BLaER1 (cell line): ENCODE results near the gene AKAP8.
"Not testable (repeated sequence)": the region's sequence is repeated elsewhere in the genome, so short reads cannot be mapped to it uniquely, and the experiment has no call there.

Source experiments
- H3K27ac ChIP-seq: shearing (Covaris generic); formaldehyde crosslinking; 2 replicates; pipeline ENCODE4 v1.8.1; 2022
- H3K27me3 ChIP-seq: shearing (Covaris generic); formaldehyde crosslinking; 2 replicates; pipeline ENCODE4 v1.8.1; 2022
- H3K36me3 ChIP-seq: shearing (Covaris generic); formaldehyde crosslinking; 2 replicates; pipeline ENCODE4 v1.8.1; 2022
- H3K4me1 ChIP-seq: shearing (Covaris generic); formaldehyde crosslinking; 2 replicates; pipeline ENCODE4 v1.8.1; 2022
- H3K4me2 ChIP-seq: shearing (Covaris generic); formaldehyde crosslinking; 2 replicates; pipeline ENCODE4 v1.8.1; 2022
- H3K4me3 ChIP-seq: shearing (Covaris generic); formaldehyde crosslinking; 2 replicates; pipeline ENCODE4 v1.8.1; 2022
- H3K9ac ChIP-seq: shearing (Covaris generic); formaldehyde crosslinking; 2 replicates; pipeline ENCODE4 v1.8.1; 2022
- H3K9me3 ChIP-seq: shearing (Covaris generic); formaldehyde crosslinking; 2 replicates; pipeline ENCODE4 v1.8.1; 2022
- H4K20me1 ChIP-seq: shearing (Covaris generic); formaldehyde crosslinking; 2 replicates; pipeline ENCODE4 v1.8.1; 2022
- Cebpa-rat ChIP-seq: shearing (Covaris generic); IDR thresholded peaks from 2 replicates; pipeline ENCODE4 v1.8.1; 2022

AKAP8 gene

GRCh38 chr19:15422296-15423075 is 42.9 kb upstream of the AKAP8 start:
- Histone ChIP-seq H3K36me3 (peaks cover 73% of the 10 kb centered on the region), H3K9ac (peak overlapping the region; percentile 25; the same call in 1 of the 2 replicates), H3K27me3 (no peaks in the 10 kb centered on the region), H3K4me1 (peaks cover 29% of the 10 kb centered on the region), H3K4me3 (no peak overlapping the region), H3K9me3 (peaks cover 26% of the 10 kb centered on the region), H3K4me2 (peak overlapping the region; percentile 63), H4K20me1 (peaks cover 58% of the 10 kb centered on the region), H3K27ac (peak overlapping the region; percentile 70)
- TF ChIP-seq Cebpa-rat: no peak

DNA sequence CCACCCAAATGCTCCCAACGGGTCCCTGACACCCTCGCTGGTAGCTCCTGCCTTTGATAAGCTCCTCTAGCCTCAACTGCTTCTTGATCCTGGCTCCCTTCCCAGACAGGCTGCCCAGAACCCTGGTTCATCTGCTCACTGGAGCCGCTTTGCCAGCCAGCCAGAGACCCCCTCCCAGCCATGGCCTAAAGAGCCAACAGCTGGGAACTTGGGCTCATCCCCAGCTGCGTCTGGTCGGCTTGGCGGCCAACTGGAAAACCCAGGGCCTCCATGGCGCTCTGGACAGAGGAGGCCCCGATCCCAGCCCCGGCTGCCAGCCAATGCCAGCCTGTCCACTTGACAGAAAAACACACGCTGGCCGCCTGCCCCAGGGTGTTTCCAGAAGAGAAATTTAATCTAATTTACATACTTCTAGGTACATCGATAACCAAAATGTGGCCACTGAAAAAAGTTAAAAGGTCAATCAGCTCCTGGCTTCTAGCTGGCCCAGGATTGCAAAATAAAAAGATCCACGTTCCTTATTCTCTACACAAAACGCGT is 42.2 kb upstream of the AKAP8 start:
- peaks cover 26% of the 10 kb centered on the region for H3K9me3 ChIP-seq
- peaks cover 58% of the 10 kb centered on the region for H4K20me1 ChIP-seq
- H3K36me3 ChIP-seq: peaks cover 66% of the 10 kb centered on the region
- H3K4me3 ChIP-seq: no peak overlapping the region
- peak overlapping the region; percentile 63 for H3K4me2 ChIP-seq
- peak overlapping the region; percentile 25; the same call in 1 of the 2 replicates for H3K9ac ChIP-seq
- H3K27me3 ChIP-seq: no peaks in the 10 kb centered on the region
- peaks cover 36% of the 10 kb centered on the region for H3K4me1 ChIP-seq
- TF ChIP-seq Cebpa-rat: no peak
- peak overlapping the region; percentile 70; the same call in 1 of the 2 replicates for H3K27ac ChIP-seq

DNA sequence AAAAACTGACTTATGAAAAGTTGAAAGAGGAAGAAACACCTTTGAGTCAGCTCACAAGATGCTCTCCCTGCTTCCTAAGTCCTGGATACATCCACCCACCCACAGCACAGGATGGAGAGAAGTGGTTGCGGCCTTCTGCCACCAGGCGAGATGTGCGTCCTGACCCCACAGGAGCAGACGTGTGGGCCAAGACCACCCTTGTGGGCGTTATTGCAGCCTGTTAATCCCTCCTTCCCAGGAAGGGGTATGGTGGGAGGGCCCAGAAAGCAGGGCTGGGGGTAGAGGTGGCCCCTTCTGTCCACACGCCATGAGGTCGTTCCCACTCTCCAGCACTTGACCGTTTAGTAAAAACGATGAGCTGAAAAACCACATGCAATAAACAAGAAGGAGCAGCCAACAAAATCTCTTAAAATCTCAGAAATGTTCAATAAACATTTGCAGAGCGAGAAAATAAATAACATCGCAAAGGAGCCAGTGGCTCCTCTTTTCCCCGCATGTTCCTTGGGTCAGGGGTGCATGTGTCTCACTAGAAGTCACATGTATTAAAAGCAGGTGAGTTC is 41.6 kb upstream of the AKAP8 start:
- peak overlapping the region; percentile 70; the same call in 1 of the 2 replicates for H3K27ac ChIP-seq
- no peak overlapping the region for H3K4me2 ChIP-seq
- H4K20me1 ChIP-seq: peaks cover 58% of the 10 kb centered on the region
- no peak overlapping the region for H3K4me3 ChIP-seq
- no peak for TF ChIP-seq Cebpa-rat
- H3K9ac ChIP-seq: peak overlapping the region; percentile 25; the same call in 1 of the 2 replicates
- H3K36me3 ChIP-seq: peaks cover 66% of the 10 kb centered on the region
- H3K9me3 ChIP-seq: peaks cover 26% of the 10 kb centered on the region
- H3K4me1 ChIP-seq: peaks cover 41% of the 10 kb centered on the region
- no peaks in the 10 kb centered on the region for H3K27me3 ChIP-seq

DNA sequence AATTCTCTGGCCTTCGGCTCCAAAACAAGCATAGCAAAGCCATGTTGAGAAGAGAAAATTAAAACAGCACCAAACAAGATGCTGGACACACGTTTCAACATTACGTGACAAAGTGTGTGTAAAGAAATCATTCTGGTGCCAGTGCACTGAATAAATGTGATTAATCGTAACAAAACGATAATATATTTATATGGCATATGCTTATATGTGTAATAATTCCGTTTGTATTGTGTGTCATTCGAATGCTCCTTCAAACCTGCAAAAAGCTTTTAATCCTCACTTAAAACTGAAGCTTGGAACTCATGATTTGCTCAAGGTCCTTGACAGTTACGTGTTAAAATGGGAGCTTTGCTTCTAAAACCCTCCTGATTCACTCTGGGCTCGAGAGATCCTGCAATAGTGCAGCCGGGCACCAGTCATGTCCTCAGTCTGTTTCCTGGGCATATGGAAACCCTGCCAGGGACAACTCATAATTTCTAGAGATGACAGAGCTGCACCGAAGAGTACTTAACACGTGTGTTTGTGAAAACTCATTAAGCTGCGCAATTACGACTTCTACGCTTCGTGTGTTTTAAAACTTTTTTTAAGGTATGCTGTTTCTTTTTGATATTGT is 39.9 kb upstream of the AKAP8 start:
- Histone ChIP-seq H3K4me1 (peaks cover 57% of the 10 kb centered on the region), H3K27ac (no peak overlapping the region), H3K4me2 (peak overlapping the region; percentile 46), H3K9ac (no peak overlapping the region), H3K4me3 (no peak overlapping the region), H3K9me3 (peaks cover 17% of the 10 kb centered on the region), H3K36me3 (peaks cover 68% of the 10 kb centered on the region), H4K20me1 (peaks cover 62% of the 10 kb centered on the region), H3K27me3 (no peaks in the 10 kb centered on the region)
- TF ChIP-seq Cebpa-rat: no peak

DNA sequence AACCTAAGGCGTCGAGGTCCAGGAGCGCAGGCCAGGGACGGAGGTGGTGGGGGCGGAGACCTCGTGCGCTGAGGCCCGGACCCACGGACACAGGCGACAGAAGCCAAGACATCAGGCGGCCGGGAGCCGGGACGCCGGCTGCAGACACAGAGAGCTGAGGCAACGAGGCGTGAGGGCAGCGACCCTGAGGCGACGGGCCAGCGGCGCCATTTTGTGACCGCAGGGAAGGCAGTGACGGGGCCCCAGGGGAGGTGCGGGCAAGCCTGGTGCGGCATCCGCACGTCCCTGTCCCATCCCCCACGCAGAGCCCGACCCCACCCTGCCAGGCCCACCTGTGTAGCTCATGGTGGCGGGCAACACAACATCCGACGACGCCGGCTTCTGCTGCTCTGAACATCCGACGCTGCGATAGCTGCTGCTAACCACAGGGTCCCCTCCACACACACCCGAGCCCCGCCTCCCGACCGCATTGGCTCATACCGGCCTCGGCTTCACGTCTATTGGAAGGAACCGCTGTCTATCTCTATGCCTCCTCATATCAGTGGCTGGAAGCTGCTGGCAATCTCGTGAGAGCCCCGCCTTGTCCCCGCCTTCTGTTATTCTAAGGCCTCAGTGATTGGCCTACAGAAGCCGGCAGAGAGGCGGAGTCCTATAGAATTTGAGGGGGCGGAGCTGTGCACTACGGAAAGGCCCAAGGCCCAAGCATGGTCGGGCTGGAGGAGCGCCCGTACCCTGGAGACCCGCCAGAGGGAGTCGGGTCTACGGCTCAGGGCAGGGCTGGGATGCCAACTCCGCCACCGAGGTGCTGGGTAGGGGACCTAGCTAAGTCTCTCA is 39.2 kb upstream of the AKAP8 start, which contains the start of gene AKAP8L:
AKAP8L (minus strand) TSS at position 410 of the 834 bp plus-strand sequence; CDS start at position 345, 65 bp downstream.
- peaks cover 67% of the 10 kb centered on the region for H4K20me1 ChIP-seq
- H3K9ac ChIP-seq: peak within 1 kb of the TSS; percentile 96
- peaks cover 64% of the 10 kb centered on the region for H3K36me3 ChIP-seq
- H3K4me1 ChIP-seq: peaks cover 65% of the 10 kb centered on the region
- H3K27ac ChIP-seq: peak within 1 kb of the TSS; percentile 97
- H3K9me3 ChIP-seq: peaks cover 10% of the 10 kb centered on the region
- H3K4me2 ChIP-seq: peak within 1 kb of the TSS; percentile 98
- no peak for TF ChIP-seq Cebpa-rat
- H3K4me3 ChIP-seq: peak within 1 kb of the TSS; percentile 95
- H3K27me3 ChIP-seq: no peaks in the 10 kb centered on the region

DNA sequence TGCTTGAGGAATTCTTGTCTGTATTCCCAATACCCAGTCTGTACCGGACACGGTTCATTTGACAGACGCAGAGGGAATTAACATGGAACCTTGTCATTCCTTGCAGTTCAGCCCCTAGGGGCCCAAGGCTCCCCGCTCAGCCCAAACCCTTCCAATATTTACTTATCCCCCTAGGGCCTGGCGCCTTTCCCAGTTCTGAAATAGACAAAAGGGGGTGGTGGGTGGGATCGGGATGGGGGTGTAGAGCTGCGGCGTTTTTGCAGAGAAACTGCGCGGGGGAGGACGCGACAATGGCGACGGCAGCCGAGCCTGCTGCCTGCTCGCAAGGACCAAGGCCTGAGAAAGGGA is 38.6 kb upstream of the AKAP8 start:
- peaks cover 4% of the 10 kb centered on the region for H3K9me3 ChIP-seq
- H3K36me3 ChIP-seq: peaks cover 63% of the 10 kb centered on the region
- TF ChIP-seq Cebpa-rat: no peak
- peak overlapping the region; percentile 98 for H3K4me2 ChIP-seq
- peak overlapping the region; percentile 96 for H3K9ac ChIP-seq
- peak overlapping the region; percentile 95 for H3K4me3 ChIP-seq
- H3K27ac ChIP-seq: peak overlapping the region; percentile 97
- H3K27me3 ChIP-seq: no peaks in the 10 kb centered on the region
- H3K4me1 ChIP-seq: peaks cover 69% of the 10 kb centered on the region
- H4K20me1 ChIP-seq: peaks cover 69% of the 10 kb centered on the region

- no peak for TF ChIP-seq Cebpa-rat
- H4K20me1 ChIP-seq: peaks cover 69% of the 10 kb centered on the region
- peak overlapping the region; percentile 98 for H3K4me2 ChIP-seq
- no peaks in the 10 kb centered on the region for H3K27me3 ChIP-seq
- H3K9ac ChIP-seq: peak overlapping the region; percentile 96
- peaks cover 63% of the 10 kb centered on the region for H3K36me3 ChIP-seq
- peak overlapping the region; percentile 95 for H3K4me3 ChIP-seq
- H3K27ac ChIP-seq: peak overlapping the region; percentile 97
- peaks cover 69% of the 10 kb centered on the region for H3K4me1 ChIP-seq
- no peaks in the 10 kb centered on the region for H3K9me3 ChIP-seq
Observed at GRCh38 chr19:15417699-15418098, 38.1 kb upstream of the AKAP8 start.

DNA sequence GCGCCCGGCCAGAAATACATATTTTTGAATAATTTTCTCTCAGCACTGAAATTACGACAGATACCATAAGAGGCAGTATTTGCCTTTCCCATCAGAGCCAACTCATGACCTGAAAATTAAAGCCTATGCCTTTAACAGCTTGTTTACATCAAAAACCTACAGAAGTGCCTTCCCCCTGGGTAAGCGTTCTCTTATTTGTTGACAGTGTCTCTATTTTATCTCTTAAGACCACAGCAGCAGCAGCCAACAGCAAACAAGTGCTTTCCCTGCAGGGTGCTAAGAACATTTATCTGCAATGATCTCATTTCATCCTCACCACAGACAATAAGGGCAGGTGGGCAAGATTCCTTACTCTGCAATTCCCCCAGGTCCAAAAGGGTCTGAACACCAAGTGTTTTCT is 33.2 kb upstream of the AKAP8 start:
- TF ChIP-seq Cebpa-rat: no peak
- Histone ChIP-seq H3K4me1 (peaks cover 81% of the 10 kb centered on the region), H3K9ac (no peak overlapping the region), H3K4me3 (no peak overlapping the region), H3K36me3 (peaks cover 84% of the 10 kb centered on the region), H4K20me1 (peaks cover 100% of the 10 kb centered on the region), H3K27me3 (no peaks in the 10 kb centered on the region), H3K27ac (no peak overlapping the region), H3K4me2 (peak overlapping the region; percentile 20), H3K9me3 (no peaks in the 10 kb centered on the region)

- Histone ChIP-seq H4K20me1 (peaks cover 100% of the 10 kb centered on the region), H3K4me1 (peaks cover 74% of the 10 kb centered on the region), H3K36me3 (peaks cover 89% of the 10 kb centered on the region)
- H3K27ac ChIP-seq, H3K4me2 ChIP-seq, H3K9me3 ChIP-seq, H3K9ac ChIP-seq, H3K4me3 ChIP-seq, H3K27me3 ChIP-seq: not testable (repeated sequence)
Observed at GRCh38 chr19:15411351-15411750, 31.8 kb upstream of the AKAP8 start.
